GM23338 (cell line): ENCODE results near the gene IL1A. TPM values are rescaled to one million over a fixed set of nuclear protein-coding genes. Genes with fewer than 3 reads are reported as not detected.

ENCODE experiments used
- ATAC-seq: fragments of 200-7000 bp; cut with Tn5 transposase; 3 replicates; pipeline ENCODE4 v1.9.1; 2020
- DNase-seq: peaks from one replicate; pipeline ENCODE4 v3.0.0-alpha.2; 2015; ENCODE audit warnings: low spot score
- H2AFZ ChIP-seq: fragments of 200-600 bp; sonication (generic); 2 replicates; pipeline ENCODE4 v1.8.0; 2016; ENCODE audit warnings: antibody characterized with exemption, mild to moderate bottlenecking, moderate library complexity
- H3F3A ChIP-seq: fragments of 200-600 bp; sonication (generic); replicated peaks from 2 replicates; pipeline ENCODE4 v1.8.0; 2017; ENCODE audit warnings: antibody characterized with exemption, mixed run types, low read depth
- H3K27ac ChIP-seq: fragments of 200-600 bp; sonication (generic); 2 replicates; pipeline ENCODE4 v1.6.1; 2016; ENCODE audit warnings: low read depth
- H3K27me3 ChIP-seq: fragments of 200-600 bp; sonication (generic); 2 replicates; pipeline ENCODE4 v1.8.0; 2016; ENCODE audit warnings: mild to moderate bottlenecking, mixed run types, moderate library complexity; ENCODE audit not compliant: insufficient read depth
- H3K36me3 ChIP-seq: fragments of 200-600 bp; sonication (generic); 2 replicates; pipeline ENCODE4 v1.8.0; 2016; ENCODE audit warnings: mild to moderate bottlenecking; ENCODE audit not compliant: insufficient read depth
- H3K4me1 ChIP-seq: fragments of 200-600 bp; sonication (generic); 2 replicates; pipeline ENCODE4 v1.8.0; 2016; ENCODE audit warnings: mild to moderate bottlenecking, moderate library complexity; ENCODE audit not compliant: insufficient read depth
- H3K4me2 ChIP-seq: fragments of 200-600 bp; sonication (generic); 2 replicates; pipeline ENCODE4 v1.7.1; 2017; ENCODE audit warnings: mixed run types
- H3K4me3 ChIP-seq: fragments of 200-600 bp; sonication (generic); 2 replicates; pipeline ENCODE4 v1.6.1; 2016; ENCODE audit warnings: mixed run types
- H3K79me2 ChIP-seq: fragments of 200-600 bp; sonication (generic); replicated peaks from 2 replicates; pipeline ENCODE4 v1.8.0; 2017; ENCODE audit warnings: mild to moderate bottlenecking; ENCODE audit not compliant: insufficient read depth
- H3K9me2 ChIP-seq: fragments of 200-600 bp; sonication (generic); 2 replicates; pipeline ENCODE4 v1.8.0; 2017; ENCODE audit not compliant: insufficient read depth
- H4K20me1 ChIP-seq: fragments of 200-600 bp; sonication (generic); replicated peaks from 2 replicates; pipeline ENCODE4 v1.8.0; 2017; ENCODE audit warnings: mild to moderate bottlenecking; ENCODE audit not compliant: insufficient read depth
- H3K27ac Mint-ChIP-seq: 2 replicates; pipeline ENCODE4 v1.8.0; 2020; ENCODE audit warnings: inconsistent platforms, mild to moderate bottlenecking, moderate library complexity, mixed read lengths
- H3K27me3 Mint-ChIP-seq: 3 replicates; pipeline ENCODE4 v1.8.0; 2022; ENCODE audit warnings: low read depth, mild to moderate bottlenecking, moderate library complexity, mixed read lengths, inconsistent platforms; ENCODE audit not compliant: insufficient read depth, poor library complexity
- H3K36me3 Mint-ChIP-seq: 3 replicates; pipeline ENCODE4 v1.8.0; 2021; ENCODE audit warnings: low read depth, mild to moderate bottlenecking, inconsistent platforms, moderate library complexity, mixed read lengths
- H3K4me1 Mint-ChIP-seq: 3 replicates; pipeline ENCODE4 v1.8.0; 2020; ENCODE audit warnings: mild to moderate bottlenecking, inconsistent platforms, mixed read lengths
- H3K4me3 Mint-ChIP-seq: 3 replicates; pipeline ENCODE4 v1.8.0; 2021; ENCODE audit warnings: moderate library complexity, mild to moderate bottlenecking, inconsistent platforms, mixed read lengths
- H3K9me3 Mint-ChIP-seq: 3 replicates; pipeline ENCODE4 v1.8.0; 2020; ENCODE audit warnings: moderate library complexity, mild to moderate bottlenecking, inconsistent platforms, mixed read lengths
- CREB1 ChIP-seq: fragments of 250-450 bp; sonication (Bioruptor Pico); IDR thresholded peaks from 2 replicates; pipeline ENCODE4 v1.5.0; 2020; ENCODE audit warnings: low read depth, mild to moderate bottlenecking, moderate library complexity
- JUNB ChIP-seq: IDR thresholded peaks from one replicate; pipeline ENCODE4 v1.6.1; 2016; ENCODE audit warnings: antibody characterized with exemption; ENCODE audit not compliant: unreplicated experiment
- NANOG ChIP-seq: IDR thresholded peaks from 2 replicates; pipeline ENCODE4 v1.6.1; 2016; ENCODE audit warnings: antibody characterized with exemption, borderline replicate concordance
- STAT1 ChIP-seq: IDR thresholded peaks from one replicate; pipeline ENCODE4 v1.6.1; 2016; ENCODE audit warnings: antibody characterized with exemption; ENCODE audit not compliant: unreplicated experiment
- ZNF114 ChIP-seq: fragments of 250-450 bp; sonication (Bioruptor Pico); IDR thresholded peaks from 2 replicates; pipeline ENCODE4 v1.5.0; 2020; ENCODE audit warnings: mild to moderate bottlenecking, moderate library complexity
- ZNF331 ChIP-seq: fragments of 250-450 bp; sonication (Bioruptor Pico); IDR thresholded peaks from 2 replicates; pipeline ENCODE4 v1.5.0; 2020; ENCODE audit warnings: low read depth, mild to moderate bottlenecking, moderate library complexity
- polyA plus RNA-seq: library from polyadenylated mRNA; unstranded; fragments of >200 nt; fragmentation: Nextera tagmentation; extraction: Ambion mirVana; gene quantifications from 2 replicates; pipeline ENCODE4 v1.2.1, GENCODE V29; 2016
- total RNA-seq: library from RNA; depleted of rRNA; stranded (reverse); fragments of >200 nt; shearing (Covaris generic); gene quantifications from 2 replicates; pipeline ENCODE4 v1.2.3, GENCODE V29; 2014
- TF ChIP-seq, protein P1 (sequence below): fragments of 250-450 bp; sonication (Bioruptor Pico); IDR thresholded peaks from 2 replicates; pipeline ENCODE4 v1.5.0; 2020; ENCODE audit warnings: mild to moderate bottlenecking, moderate library complexity
- TF ChIP-seq, protein P2 (sequence below): IDR thresholded peaks from one replicate; pipeline ENCODE4 v1.6.1; 2018; ENCODE audit warnings: antibody characterized with exemption; ENCODE audit not compliant: unreplicated experiment

IL1A gene
- total and polyA plus RNA-seq, 2 experiments from 2014 or later = 0.65 to 0.73 TPM

DNA sequence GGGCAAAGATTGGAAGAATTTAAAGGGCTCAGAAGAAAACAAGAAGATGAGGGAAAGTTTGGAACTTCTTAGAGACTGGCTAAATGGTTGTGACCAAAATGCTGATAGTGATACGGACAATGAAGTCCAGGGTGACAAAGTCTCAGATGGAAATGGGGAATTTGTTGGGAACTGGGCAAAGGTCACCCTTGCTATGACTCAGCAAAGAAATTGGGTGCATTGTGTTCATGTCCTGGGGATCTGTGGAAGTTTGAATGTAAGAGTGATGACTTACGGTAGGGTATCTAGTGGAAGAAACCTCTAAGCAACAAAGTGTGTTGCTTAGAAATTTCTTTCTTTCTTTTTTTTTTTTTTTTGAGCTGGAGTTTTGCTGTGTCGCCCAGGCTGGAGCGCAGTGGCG lies 6.0 kb upstream of the IL1A start (continued):
- TF ChIP-seq CREB1 (CRISPR knock-in tag) (no peak), ZNF331 (CRISPR knock-in tag) (no peak), STAT1 (no peak), NANOG (no peak)
- TF ChIP-seq, protein P1, sequence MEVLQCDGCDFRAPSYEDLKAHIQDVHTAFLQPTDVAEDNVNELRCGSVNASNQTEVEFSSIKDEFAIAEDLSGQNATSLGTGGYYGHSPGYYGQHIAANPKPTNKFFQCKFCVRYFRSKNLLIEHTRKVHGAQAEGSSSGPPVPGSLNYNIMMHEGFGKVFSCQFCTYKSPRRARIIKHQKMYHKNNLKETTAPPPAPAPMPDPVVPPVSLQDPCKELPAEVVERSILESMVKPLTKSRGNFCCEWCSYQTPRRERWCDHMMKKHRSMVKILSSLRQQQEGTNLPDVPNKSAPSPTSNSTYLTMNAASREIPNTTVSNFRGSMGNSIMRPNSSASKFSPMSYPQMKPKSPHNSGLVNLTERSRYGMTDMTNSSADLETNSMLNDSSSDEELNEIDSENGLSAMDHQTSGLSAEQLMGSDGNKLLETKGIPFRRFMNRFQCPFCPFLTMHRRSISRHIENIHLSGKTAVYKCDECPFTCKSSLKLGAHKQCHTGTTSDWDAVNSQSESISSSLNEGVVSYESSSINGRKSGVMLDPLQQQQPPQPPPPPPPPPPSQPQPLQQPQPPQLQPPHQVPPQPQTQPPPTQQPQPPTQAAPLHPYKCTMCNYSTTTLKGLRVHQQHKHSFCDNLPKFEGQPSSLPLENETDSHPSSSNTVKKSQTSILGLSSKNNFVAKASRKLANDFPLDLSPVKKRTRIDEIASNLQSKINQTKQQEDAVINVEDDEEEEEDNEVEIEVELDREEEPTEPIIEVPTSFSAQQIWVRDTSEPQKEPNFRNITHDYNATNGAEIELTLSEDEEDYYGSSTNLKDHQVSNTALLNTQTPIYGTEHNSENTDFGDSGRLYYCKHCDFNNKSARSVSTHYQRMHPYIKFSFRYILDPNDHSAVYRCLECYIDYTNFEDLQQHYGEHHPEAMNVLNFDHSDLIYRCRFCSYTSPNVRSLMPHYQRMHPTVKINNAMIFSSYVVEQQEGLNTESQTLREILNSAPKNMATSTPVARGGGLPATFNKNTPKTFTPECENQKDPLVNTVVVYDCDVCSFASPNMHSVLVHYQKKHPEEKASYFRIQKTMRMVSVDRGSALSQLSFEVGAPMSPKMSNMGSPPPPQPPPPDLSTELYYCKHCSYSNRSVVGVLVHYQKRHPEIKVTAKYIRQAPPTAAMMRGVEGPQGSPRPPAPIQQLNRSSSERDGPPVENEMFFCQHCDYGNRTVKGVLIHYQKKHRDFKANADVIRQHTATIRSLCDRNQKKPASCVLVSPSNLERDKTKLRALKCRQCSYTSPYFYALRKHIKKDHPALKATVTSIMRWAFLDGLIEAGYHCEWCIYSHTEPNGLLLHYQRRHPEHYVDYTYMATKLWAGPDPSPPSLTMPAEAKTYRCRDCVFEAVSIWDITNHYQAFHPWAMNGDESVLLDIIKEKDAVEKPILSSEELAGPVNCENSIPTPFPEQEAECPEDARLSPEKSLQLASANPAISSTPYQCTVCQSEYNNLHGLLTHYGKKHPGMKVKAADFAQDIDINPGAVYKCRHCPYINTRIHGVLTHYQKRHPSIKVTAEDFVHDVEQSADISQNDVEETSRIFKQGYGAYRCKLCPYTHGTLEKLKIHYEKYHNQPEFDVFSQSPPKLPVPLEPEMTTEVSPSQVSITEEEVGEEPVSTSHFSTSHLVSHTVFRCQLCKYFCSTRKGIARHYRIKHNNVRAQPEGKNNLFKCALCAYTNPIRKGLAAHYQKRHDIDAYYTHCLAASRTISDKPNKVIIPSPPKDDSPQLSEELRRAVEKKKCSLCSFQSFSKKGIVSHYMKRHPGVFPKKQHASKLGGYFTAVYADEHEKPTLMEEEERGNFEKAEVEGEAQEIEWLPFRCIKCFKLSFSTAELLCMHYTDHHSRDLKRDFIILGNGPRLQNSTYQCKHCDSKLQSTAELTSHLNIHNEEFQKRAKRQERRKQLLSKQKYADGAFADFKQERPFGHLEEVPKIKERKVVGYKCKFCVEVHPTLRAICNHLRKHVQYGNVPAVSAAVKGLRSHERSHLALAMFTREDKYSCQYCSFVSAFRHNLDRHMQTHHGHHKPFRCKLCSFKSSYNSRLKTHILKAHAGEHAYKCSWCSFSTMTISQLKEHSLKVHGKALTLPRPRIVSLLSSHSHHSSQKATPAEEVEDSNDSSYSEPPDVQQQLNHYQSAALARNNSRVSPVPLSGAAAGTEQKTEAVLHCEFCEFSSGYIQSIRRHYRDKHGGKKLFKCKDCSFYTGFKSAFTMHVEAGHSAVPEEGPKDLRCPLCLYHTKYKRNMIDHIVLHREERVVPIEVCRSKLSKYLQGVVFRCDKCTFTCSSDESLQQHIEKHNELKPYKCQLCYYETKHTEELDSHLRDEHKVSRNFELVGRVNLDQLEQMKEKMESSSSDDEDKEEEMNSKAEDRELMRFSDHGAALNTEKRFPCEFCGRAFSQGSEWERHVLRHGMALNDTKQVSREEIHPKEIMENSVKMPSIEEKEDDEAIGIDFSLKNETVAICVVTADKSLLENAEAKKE = no peak

DNA sequence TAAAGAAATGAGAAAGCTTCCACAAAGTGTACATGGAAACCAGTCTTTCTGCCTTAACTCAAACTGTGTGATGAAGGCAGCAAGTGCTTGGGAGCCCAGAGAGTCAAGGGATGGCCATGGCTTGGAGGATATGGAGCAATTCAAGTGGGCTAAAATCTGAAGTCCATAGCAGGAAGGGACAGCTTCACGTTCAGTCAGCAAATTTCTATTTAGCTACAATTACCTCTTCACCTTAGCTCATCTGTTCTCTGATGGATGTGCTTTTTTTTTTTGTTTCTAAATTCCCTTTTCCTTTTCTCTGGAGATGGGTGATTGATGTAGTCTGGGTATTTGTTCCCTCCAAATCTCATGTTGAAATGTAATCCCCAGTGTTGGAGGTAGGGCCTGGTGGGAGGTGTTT lies 4.9 kb upstream of the IL1A start:
- Histone ChIP-seq H3K4me1 (peaks cover 22% of the 10 kb centered on the region), H4K20me1 (no peaks in the 10 kb centered on the region), H3F3A (no peaks in the 10 kb centered on the region), H2AFZ (no peak overlapping the region), H3K79me2 (no peaks in the 10 kb centered on the region), H3K4me3 (no peak overlapping the region), H3K27me3 (no peaks in the 10 kb centered on the region), H3K36me3 (no peaks in the 10 kb centered on the region), H3K27ac (no peak overlapping the region), H3K4me2 (no peak overlapping the region), H3K9me2 (peaks cover 18% of the 10 kb centered on the region)
- no peak for ATAC-seq
- Mint-ChIP-seq H3K4me3 (no peak overlapping the region), H3K27me3 (peaks cover 2% of the 10 kb centered on the region), H3K36me3 (peaks cover 5% of the 10 kb centered on the region; the same call in 1 of the 3 replicates), H3K4me1 (peaks cover 26% of the 10 kb centered on the region), H3K27ac (no peak overlapping the region), H3K9me3 (peaks cover 4% of the 10 kb centered on the region)
- DNase-seq = no peak
- TF ChIP-seq CREB1 (CRISPR knock-in tag) (no peak), NANOG (no peak), JUNB (no peak), ZNF114 (CRISPR knock-in tag) (no peak)
- TF ChIP-seq, protein P2, sequence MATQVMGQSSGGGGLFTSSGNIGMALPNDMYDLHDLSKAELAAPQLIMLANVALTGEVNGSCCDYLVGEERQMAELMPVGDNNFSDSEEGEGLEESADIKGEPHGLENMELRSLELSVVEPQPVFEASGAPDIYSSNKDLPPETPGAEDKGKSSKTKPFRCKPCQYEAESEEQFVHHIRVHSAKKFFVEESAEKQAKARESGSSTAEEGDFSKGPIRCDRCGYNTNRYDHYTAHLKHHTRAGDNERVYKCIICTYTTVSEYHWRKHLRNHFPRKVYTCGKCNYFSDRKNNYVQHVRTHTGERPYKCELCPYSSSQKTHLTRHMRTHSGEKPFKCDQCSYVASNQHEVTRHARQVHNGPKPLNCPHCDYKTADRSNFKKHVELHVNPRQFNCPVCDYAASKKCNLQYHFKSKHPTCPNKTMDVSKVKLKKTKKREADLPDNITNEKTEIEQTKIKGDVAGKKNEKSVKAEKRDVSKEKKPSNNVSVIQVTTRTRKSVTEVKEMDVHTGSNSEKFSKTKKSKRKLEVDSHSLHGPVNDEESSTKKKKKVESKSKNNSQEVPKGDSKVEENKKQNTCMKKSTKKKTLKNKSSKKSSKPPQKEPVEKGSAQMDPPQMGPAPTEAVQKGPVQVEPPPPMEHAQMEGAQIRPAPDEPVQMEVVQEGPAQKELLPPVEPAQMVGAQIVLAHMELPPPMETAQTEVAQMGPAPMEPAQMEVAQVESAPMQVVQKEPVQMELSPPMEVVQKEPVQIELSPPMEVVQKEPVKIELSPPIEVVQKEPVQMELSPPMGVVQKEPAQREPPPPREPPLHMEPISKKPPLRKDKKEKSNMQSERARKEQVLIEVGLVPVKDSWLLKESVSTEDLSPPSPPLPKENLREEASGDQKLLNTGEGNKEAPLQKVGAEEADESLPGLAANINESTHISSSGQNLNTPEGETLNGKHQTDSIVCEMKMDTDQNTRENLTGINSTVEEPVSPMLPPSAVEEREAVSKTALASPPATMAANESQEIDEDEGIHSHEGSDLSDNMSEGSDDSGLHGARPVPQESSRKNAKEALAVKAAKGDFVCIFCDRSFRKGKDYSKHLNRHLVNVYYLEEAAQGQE = no peak
